GM12891 (cell line): Measurements from ENCODE around the gene PLK5.

Experiments
- POLR2A ChIP-seq: IDR thresholded peaks from 2 replicates; pipeline ENCODE4 v1.6.1; 2011; ENCODE audit warnings: low read depth, low read length, control low read depth
- POLR2AphosphoS5 ChIP-seq: IDR thresholded peaks from 2 replicates; pipeline ENCODE4 v1.6.1; 2011; ENCODE audit warnings: low read depth, low read length, control low read depth
- TAF1 ChIP-seq: IDR thresholded peaks from 2 replicates; pipeline ENCODE4 v1.6.1; 2011; ENCODE audit warnings: low read depth, low read length, control low read depth

DNA sequence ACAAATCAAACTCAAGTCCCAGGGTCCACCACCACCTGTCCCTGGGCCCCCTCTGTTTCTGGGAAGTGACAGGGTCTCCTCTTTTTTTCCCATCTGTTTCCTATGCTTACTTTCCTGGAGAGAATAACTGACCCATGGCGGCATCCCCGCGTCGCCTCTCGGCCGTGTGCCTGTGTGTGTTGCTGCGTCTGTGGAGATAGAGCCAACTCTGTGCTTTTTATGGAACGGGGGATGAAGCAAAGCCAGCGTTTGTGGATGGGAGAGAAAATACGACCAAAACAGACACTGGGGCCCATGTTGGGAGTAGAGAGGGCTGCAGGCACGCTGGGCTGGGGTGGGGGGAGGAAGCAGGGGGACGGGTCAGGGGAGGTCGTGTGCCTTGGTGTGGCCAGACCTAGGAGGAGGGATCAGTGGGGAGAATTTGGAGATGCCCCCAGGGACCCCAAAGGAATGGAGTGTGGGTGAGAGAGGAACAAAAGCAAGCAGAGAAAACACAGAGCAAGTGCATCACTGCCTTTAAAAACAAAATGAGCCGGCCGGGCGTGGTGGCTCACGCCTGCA, 16.6 kb downstream of the PLK5 start:
- TF ChIP-seq TAF1: no peak
- TF ChIP-seq POLR2A: no peak
- TF ChIP-seq POLR2AphosphoS5: no peak
